ENCODE measurements around the gene C5AR2.

Gene C5AR2

GRCh38 chr19:47331931-47332547, at the start of gene C5AR2:
C5AR2 (plus strand) TSS chr19:47332175; CDS start chr19:47340800, 8,625 bp downstream.
- TF ChIP-seq CTCF (IDR thresholded peaks at IDR 0.05; ENCODE audit: low read depth, low read length, poor library complexity, severe bottlenecking) (no peak), EZH2phosphoT487 (IDR thresholded peaks at IDR 0.05; ENCODE audit: borderline replicate concordance, low read length) (no peak)
- Histone ChIP-seq H3K36me3 (ENCODE audit: control insufficient read depth, low read length) (no peaks in the 10 kb centered on the region), H3K79me2 (ENCODE audit: control insufficient read depth, low read length) (no peaks in the 10 kb centered on the region), H3F3A (ENCODE audit: control insufficient read depth, insufficient read depth) (no peaks in the 10 kb centered on the region), H3K4me3 (ENCODE audit: low read length) (no peak within 1 kb of the TSS), H3K27me3 (ENCODE audit: control insufficient read depth, low read length) (peaks cover 2% of the 10 kb centered on the region; the same call in 1 of the 2 replicates), H3K9me2 (replicated peaks; ENCODE audit: control insufficient read depth, low read length) (no peaks in the 10 kb centered on the region), H4K20me1 (ENCODE audit: control insufficient read depth, insufficient read depth, low read depth, low read length) (no peaks in the 10 kb centered on the region), H3K9me3 (ENCODE audit: control insufficient read depth, insufficient read depth, low read length) (no peaks in the 10 kb centered on the region), H3K4me1 (ENCODE audit: control insufficient read depth, low read length) (peaks cover 18% of the 10 kb centered on the region), H3K27ac (ENCODE audit: low read depth, low read length) (no peak within 1 kb of the TSS), H3K4me2 (ENCODE audit: low read length) (no peak within 1 kb of the TSS)

GRCh38 chr19:47283405-47284059, 48.4 kb upstream of the C5AR2 start:
- Histone ChIP-seq H3K79me2 (ENCODE audit: control insufficient read depth, low read length) (no peaks in the 10 kb centered on the region), H3K27me3 (ENCODE audit: control insufficient read depth, low read length) (no peaks in the 10 kb centered on the region), H3K36me3 (ENCODE audit: control insufficient read depth, low read length) (no peaks in the 10 kb centered on the region; the same call in 1 of the 2 replicates), H3K4me3 (ENCODE audit: low read length) (peak overlapping the region; percentile 27), H3K9me2 (replicated peaks; ENCODE audit: control insufficient read depth, low read length) (no peaks in the 10 kb centered on the region), H3K27ac (ENCODE audit: low read depth, low read length) (peak overlapping the region; percentile 64), H3K4me1 (ENCODE audit: control insufficient read depth, low read length) (peaks cover 62% of the 10 kb centered on the region), H3F3A (ENCODE audit: control insufficient read depth, insufficient read depth) (peaks cover 9% of the 10 kb centered on the region), H4K20me1 (ENCODE audit: control insufficient read depth, insufficient read depth, low read depth, low read length) (no peaks in the 10 kb centered on the region), H3K9me3 (ENCODE audit: control insufficient read depth, insufficient read depth, low read length) (no peaks in the 10 kb centered on the region), H3K4me2 (ENCODE audit: low read length) (peak overlapping the region; percentile 52)
- TF ChIP-seq EZH2phosphoT487 (IDR thresholded peaks at IDR 0.05; ENCODE audit: borderline replicate concordance, low read length) = no peak
- TF ChIP-seq CTCF (IDR thresholded peaks at IDR 0.05; ENCODE audit: low read depth, low read length, poor library complexity, severe bottlenecking) = no peak

- Histone ChIP-seq H3K9me2 (replicated peaks; ENCODE audit: control insufficient read depth, low read length) (no peaks in the 10 kb centered on the region), H3K27ac (ENCODE audit: low read depth, low read length) (peak overlapping the region; percentile 64), H4K20me1 (ENCODE audit: control insufficient read depth, insufficient read depth, low read depth, low read length) (no peaks in the 10 kb centered on the region), H3F3A (ENCODE audit: control insufficient read depth, insufficient read depth) (peaks cover 14% of the 10 kb centered on the region), H3K36me3 (ENCODE audit: control insufficient read depth, low read length) (peaks cover 6% of the 10 kb centered on the region; the same call in 1 of the 2 replicates), H3K4me2 (ENCODE audit: low read length) (peak overlapping the region; percentile 52), H3K4me3 (ENCODE audit: low read length) (peak overlapping the region; percentile 27), H3K27me3 (ENCODE audit: control insufficient read depth, low read length) (no peaks in the 10 kb centered on the region), H3K4me1 (ENCODE audit: control insufficient read depth, low read length) (peaks cover 71% of the 10 kb centered on the region), H3K79me2 (ENCODE audit: control insufficient read depth, low read length) (no peaks in the 10 kb centered on the region), H3K9me3 (ENCODE audit: control insufficient read depth, insufficient read depth, low read length) (peaks cover 8% of the 10 kb centered on the region)
- TF ChIP-seq CTCF (IDR thresholded peaks at IDR 0.05; ENCODE audit: low read depth, low read length, poor library complexity, severe bottlenecking) = peak; percentile 90
- no peak for TF ChIP-seq EZH2phosphoT487 (IDR thresholded peaks at IDR 0.05; ENCODE audit: borderline replicate concordance, low read length)
These were observed 47.6 kb upstream of the C5AR2 start for GRCh38 chr19:47284324-47284899.

All from DOHH2 (cell line).